Measurements from ENCODE around the gene AP1S1.
"Not testable (repeated sequence)": the region's sequence is repeated elsewhere in the genome, so short reads cannot be mapped to it uniquely, and the experiment has no call there.

AP1S1 gene

DNA sequence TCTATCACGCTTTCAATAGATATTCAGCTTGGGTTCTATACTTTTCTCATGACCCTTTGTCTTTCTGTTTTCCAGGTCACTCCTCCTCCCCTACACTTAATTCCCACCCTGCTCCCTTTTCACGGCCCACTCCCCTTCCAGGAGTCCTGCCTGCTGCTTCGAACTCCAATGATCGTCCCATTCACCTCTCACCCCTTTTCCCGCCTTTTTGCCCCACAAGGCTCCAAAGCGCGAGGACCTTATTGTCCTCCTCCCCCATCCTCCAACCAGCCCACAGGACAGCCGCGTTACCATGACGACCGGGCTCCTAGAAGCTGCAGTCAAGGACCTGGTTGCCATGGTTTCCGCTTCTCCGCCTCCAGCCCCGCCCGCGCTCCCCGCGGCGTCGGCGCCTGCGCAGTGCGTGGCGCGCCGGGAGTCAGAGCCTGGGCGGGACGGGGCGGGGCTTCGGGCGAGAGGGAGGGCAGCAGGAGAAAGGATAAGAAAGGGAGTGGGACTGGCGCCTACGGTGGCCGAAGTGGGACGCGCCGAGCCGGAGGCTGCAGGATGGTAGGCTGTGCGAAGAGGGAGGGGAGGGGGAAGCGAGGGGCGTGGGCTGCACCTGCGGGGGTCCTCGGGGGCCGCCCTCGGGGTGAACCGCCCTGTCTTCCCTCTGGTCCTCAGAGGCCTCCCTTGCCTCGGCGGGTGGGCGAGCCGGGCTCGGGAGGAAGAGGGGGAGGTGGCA is at the start of gene AP1S1:
TSS of gene AP1S1 (plus strand) at position 508 of the 724 bp plus-strand sequence. CDS start at position 547, 39 bp downstream.
- peak; percentile 96 to 97 for DNase-seq

GRCh38 chr7:101104799-101105198 is 49.5 kb upstream of the AP1S1 start:
- no peak for DNase-seq

GRCh38 chr7:101105248-101105647 is 49.0 kb upstream of the AP1S1 start:
- DNase-seq: not testable (repeated sequence)

DNA sequence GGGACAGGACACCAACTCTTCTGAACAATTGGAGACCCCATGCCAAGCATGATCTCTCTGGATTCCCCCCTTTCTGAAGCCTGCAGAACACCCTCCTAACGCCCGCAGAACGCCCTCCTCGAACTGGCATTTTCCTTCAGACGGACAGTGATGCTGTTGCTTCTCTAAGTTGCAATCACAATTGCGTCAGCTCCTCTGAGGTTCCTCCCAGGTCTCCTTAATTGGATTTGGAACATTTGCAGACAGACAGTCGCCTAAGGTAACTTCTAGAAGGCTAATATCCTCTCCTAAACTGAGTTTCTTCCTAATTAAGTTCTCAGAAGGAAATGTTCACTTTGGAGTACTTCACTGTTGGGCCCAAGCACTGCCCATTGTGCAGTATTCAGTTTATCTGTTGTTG is 47.9 kb upstream of the AP1S1 start:
- DNase-seq: no peak

GRCh38 chr7:101108330-101108857 is 45.9 kb upstream of the AP1S1 start:
- DNase-seq: no peak

DNA sequence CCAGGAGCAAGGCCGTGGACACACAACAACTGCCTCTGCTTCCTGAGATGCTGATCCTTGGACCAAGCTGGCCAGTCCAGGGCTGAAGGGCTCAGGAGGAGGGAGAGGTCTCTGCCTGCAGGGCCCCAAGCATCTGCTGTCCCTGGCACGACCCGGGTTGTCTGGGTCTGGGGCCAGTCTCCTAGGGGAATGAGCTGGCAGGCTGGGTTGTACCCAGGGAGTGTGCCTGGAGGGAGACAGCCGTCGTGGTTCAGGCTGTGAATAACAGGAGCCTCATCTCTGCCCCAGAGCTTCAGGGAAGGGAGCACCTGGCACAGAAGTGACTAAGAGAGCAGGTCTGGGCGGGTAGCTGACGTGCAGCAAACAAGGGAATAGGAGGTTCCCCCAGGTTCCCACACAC is 45.3 kb upstream of the AP1S1 start:
- DNase-seq: no peak

GRCh38 chr7:101109368-101109767 is 44.9 kb upstream of the AP1S1 start:
- no peak for DNase-seq

DNA sequence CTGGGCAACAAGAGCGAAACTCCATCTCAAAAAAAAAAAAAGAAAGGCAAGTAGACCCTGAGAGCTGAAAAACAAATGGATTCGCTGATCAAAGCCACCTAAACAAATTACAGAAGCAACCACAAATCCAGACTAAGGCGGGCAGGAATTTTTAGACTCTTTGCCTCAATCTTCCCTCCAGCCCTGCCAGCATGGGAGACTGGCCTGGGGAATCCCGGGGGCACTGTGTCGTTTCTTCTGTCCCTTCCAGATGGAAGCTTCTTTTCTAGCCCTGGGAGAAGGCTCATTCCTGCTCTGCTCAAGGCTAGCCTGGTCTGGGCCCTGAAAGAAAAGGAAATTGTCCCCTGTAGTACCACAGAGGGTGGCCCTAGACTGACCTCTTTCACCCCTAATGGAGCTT is 43.0 kb upstream of the AP1S1 start:
- DNase-seq: no peak

DNA sequence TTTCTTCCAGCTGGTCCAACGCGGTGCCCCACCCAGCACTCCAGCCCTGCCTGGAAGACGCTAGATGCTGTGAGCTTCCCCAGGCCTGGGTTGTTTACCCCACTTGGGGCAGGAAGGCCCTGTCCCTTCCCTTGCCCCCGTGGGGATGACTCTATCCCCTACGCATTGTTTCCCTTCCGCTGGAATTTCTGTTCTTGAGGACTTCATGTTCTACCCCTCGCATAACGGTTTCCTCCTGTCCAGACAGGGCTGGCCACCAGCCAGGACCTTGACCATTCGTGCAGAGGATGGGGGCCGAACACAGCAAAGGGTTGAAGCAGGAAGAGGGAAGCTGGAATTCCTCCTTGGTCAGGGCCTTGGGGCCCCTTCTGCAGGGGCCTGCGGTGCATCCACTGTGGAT is 42.0 kb upstream of the AP1S1 start:
- DNase-seq: no peak

- not testable (repeated sequence) for DNase-seq
These were observed 41.1 kb upstream of the AP1S1 start for GRCh38 chr7:101113140-101113539.

- DNase-seq: no peak
These were observed 40.4 kb upstream of the AP1S1 start for GRCh38 chr7:101113836-101114235.

DNA sequence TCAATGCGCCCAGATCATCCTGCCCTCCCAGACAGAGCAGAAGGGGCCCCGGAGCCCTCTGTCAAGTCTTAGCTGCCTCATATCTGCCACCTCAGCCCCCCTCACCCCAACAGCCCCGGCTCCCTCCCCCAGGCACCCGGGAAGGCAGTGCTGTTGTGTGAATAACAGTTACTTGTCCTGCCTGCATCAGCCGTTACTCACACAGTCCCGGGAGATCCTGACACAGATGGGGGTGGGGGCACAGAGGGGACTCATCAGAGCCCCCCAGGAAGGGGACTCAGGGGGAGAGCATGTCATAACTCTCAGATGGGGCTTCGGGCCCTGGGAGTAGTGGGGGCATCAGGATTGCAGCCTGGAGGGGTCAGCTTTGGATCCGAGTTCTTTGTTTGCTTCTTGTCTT is 39.8 kb upstream of the AP1S1 start:
- no peak for DNase-seq

GRCh38 chr7:101115215-101115614 is 39.1 kb upstream of the AP1S1 start:
- no peak for DNase-seq

- no peak for DNase-seq
These were observed 37.4 kb upstream of the AP1S1 start for GRCh38 chr7:101116898-101117297.

GRCh38 chr7:101118856-101119255 is 35.4 kb upstream of the AP1S1 start:
- no peak for DNase-seq

- no peak for DNase-seq
These were observed 34.4 kb upstream of the AP1S1 start for GRCh38 chr7:101119876-101120275.

DNA sequence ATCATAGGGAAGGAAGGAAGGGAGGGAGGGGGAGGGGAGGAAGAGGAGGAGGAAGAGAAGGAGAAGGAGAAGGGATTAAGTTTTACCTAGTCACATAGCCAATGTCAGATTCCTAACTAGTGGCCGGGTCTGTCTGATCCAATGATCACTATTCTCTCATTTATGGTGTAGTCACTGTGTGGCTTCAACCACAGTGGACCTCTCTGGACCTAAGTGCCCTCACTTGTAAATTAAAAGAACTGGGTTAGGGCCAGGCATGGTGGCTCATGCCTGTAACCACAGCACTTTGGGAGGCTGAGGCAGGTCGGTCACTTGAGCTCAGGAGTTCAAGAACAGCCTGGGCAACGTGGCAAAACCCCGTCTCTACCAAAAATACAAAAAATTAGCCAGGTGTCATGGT is 34.0 kb upstream of the AP1S1 start:
- no peak for DNase-seq

GRCh38 chr7:101121631-101121990 is 32.7 kb upstream of the AP1S1 start:
- DNase-seq: not testable (repeated sequence)

GRCh38 chr7:101121991-101122932 is 32.0 kb upstream of the AP1S1 start:
- DNase-seq: no peak

GRCh38 chr7:101122933-101123702 is 31.2 kb upstream of the AP1S1 start:
- no peak for DNase-seq

DNA sequence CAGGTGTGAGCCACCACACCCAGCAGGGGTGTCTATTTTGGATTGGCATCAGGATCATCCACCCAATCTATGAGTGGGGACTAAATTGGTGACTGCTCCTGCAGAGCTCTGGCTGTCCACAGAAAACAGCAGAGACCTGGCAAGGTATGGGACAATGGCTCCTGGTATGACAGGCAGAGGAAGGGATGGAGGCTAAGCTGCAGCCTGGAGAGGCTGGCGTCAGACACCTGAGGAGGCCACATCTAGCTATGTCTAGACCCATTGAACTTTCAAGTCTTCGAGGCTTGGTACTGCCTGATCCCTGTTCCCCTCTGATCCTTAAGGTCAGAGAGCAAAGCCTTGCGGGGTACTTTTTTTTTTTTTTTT is 30.6 kb upstream of the AP1S1 start:
- no peak for DNase-seq

DNA sequence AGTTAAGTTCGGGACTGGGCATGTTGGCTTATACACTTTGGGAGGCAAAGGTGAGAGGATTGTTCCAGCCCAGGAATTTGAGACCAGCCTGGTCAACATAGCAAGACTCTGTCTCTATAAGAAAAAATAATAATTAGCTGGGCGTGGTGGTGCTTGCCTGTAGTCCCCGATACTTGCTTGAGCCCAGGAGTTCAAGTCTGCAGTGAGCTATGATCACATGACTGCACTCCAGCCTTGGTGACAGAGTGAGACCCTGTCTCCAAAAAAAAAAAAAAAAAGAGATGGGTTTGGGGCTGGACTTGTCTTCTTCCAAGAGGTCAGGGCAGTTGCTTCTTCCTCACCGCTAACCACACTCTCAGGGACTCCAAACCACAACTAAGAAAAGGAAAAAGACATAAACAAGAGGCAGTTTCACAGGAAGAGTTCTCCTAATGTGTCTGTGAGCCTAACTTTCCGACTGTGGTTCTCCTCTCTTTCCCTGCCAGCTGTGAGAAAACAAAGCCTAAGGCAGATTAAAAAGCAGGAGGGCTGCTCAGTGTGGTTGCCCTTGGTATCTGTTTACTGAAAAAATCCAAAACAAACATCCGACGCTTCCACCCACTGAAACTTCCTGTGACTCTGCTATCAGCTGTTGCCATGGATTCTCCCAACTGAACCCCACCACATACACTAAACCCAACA is 29.8 kb upstream of the AP1S1 start:
- DNase-seq: peak in 1 of 2 experiments; percentile 22

Data from NCI-H2081 (cell line).